Kasumi-1 (cell line): ENCODE measurements around the gene SMIM41.

ENCODE experiments used
- DNase-seq, 2 experiments: peaks; one replicate each; lab custom pipeline; 2025; lab: John Stamatoyannopoulos, UW

Gene SMIM41

DNA sequence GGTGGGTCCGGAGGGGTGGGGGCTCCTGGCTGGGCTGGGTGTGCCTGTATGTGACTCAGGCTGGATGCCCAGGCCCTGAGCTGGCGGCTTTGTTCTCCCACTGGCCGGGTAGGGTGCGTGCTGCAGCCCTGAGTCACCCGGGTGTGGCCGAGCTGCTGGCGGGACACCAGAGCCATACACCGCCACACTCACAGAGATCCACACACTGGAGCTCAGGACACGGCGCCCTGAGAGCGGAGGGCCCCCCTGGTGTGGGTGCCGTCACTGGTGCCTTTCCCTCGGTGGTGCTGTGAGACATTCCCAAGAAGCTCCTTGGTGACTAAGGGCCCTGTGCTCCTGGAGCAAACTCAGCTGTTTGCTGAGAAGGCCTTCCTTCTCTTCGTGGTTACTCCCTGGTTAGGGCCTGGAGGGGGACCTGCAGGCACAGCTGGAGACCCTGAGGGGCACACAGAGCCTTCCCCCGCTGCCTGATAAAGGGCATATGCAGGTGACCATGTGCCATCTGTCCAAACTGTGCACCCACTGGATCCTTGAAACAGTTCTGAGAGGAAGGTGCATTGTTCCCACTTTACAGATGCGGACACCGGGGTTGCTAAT is 68.0 kb downstream of the SMIM41 start:
- no peak for DNase-seq

GRCh38 chr12:52147964-52148463 is 68.5 kb downstream of the SMIM41 start:
- no peak for DNase-seq

- no peak for DNase-seq
Measured at GRCh38 chr12:52148464-52149181, 69.1 kb downstream of the SMIM41 start.

- DNase-seq = no peak
Measured at GRCh38 chr12:52149182-52149641, 69.7 kb downstream of the SMIM41 start.

- DNase-seq = no peak
Measured at GRCh38 chr12:52149651-52150241, 70.2 kb downstream of the SMIM41 start.

- no peak for DNase-seq
Measured at GRCh38 chr12:52151153-52151836, 71.8 kb downstream of the SMIM41 start.

DNA sequence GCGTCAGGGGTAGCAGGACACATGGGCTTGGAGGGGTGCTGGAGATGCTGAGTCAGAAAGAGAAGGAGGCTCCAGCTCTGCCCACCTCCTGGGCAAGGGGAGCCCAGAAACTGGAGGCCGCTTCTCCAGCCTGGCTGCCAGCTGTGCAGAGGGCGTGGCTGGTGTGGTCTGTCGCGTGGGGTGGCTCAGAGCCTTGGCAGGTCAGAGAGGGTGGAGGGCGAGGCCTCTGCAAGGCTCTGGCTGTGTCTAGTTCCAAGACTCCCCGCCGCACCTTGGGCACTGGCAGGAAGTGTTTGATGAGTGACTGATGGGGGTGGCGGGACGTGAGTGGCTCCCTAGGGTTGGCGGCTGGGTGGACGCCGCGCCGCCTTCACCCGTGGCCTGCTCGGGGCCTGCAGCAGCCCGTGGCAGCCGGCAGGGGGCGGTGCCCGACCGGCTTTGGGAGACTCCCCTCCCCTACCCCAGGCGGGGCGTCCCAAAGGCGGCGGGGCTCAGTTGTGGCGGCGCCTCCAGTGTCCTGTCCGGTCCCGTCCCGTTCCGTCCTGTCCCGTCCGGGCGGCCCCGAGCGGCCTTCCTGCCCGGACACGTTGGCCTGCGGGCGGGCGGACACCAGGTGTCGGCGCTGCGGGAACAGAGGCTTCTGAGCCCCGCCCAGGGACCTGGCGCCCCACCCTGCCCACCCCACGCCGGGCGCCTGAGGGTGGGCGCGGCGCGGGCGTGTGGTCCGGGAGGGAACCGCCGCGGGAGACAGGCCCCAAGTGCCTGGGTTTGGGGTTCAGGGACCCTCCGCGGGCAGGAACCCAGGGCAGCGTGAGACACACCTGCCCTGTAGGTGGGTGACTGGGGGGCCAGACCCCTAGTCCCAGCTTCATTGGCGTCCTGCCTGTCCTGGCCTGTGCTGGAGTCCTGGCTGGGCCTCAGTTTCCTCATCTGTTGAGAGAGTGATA is 72.6 kb downstream of the SMIM41 start:
- DNase-seq = peak; percentile 31 to 37

GRCh38 chr12:52152905-52153317 is 73.4 kb downstream of the SMIM41 start:
- no peak for DNase-seq

GRCh38 chr12:52155048-52155868 is 75.8 kb downstream of the SMIM41 start:
- no peak for DNase-seq

DNA sequence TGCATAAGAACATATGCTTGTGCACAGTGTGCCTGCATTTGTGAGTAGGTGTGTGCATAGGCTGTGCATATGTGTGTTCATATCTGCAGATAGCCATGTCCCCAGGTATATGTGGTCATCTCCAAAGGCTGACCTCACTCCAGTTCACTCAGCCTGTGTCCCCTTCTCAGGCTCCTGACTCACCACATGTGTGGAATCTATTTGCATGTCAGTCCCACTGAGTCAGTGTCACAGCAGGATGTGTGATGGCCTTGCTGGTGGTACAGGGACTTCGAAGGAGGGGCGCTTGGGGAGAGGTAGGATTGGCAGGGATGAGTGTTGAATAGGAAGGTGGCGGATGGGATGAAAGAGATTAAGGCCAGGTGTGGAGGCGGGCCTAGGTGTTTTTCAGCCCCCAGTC is 76.8 kb downstream of the SMIM41 start:
- DNase-seq = no peak

DNA sequence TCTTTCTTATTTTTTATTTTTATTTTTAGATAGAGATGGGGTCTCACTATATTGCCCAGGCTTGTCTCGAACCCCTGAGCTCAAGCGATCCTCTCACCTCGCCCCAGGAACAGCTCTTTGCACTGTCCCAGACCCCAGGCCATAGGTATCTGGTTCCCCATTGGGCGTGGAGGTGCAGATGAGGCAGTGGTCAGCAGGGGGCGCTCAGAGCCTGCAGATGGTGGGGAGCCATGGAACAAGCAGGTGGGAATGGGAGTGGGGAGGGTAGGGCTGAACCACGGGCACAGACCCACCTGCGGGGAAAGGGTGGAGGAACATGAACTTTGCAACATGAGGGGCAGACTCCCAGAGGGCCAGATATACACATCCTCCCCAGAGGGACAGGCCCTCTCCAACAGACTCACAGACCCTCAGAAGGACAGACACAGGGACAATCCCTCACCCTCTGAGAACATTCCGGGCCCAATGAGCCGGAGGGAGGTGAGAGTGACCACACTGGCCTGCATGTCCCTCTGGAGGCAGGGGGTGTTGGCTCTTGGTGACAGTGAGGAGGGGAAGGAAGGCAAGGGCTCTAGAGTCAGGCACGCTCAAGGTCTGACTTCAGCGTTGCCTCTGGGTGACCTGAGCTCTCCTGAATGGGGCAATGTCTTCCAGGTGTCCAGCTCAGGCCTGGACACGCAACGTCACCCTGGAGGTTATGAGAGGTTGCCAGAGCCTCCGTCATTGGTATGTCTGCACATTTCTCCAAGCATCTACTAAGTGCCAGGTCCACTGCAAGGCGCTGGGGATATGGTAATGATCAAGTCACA is 77.5 kb downstream of the SMIM41 start:
- DNase-seq = peak; percentile 19 to 42

DNA sequence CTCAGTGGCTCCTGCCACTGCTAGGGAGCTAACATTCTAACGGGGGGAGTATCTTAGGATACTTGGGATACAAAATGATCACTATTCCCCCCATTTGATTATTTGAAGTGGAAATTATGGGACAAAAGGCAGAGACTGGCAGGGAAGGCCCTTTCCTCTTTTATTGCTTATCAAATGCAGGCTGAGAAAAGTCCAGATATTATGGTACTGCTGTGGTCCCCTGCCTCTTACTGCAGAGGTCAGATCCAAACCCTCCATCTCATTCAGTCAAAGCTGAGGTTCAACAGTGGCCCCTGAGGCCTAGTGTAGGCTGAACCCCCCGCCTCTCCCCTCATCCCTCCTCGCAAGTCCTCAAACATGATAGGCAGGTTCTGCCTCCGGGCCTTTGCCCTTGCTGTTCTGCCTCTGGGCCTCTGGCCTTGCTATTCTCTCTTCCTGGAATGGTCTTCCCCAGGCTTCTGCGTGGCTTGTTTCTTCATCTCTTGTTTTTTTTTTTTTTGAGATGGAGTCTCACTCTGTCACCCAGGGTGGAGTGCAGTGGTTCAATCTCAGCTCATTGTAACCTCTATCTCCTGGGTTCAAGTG is 78.2 kb downstream of the SMIM41 start:
- DNase-seq = no peak
